ENCODE data around the gene SLC37A1.

- TF ChIP-seq RFX5 (IDR thresholded peaks at IDR 0.05; ENCODE audit: low read depth, low read length) = no peak
- no peak for TF ChIP-seq CBX2 (IDR thresholded peaks at IDR 0.05; ENCODE audit: insufficient read depth, low read length, poor library complexity, severe bottlenecking)
- no peak for TF ChIP-seq ATF3 (IDR thresholded peaks at IDR 0.05)
- no peak for TF ChIP-seq ATF3 (CRISPR knock-in tag; conservative IDR thresholded peaks at IDR 0.05)
- no peak for TF ChIP-seq CTCF (IDR thresholded peaks at IDR 0.05 in 2 of 3, conservative IDR thresholded peaks at IDR 0.05 in 1 of 3; ENCODE audit: insufficient read depth in 2 of 3, low read depth in 1 of 3, low read length in 3 of 3)
- TF ChIP-seq POLR2AphosphoS5 (IDR thresholded peaks at IDR 0.05; ENCODE audit: control insufficient read depth, insufficient read depth, low read depth, low read length) = no peak
- no peak for TF ChIP-seq SETDB1 (IDR thresholded peaks at IDR 0.05; ENCODE audit: low read length)
- no peak for TF ChIP-seq BRF1 (IDR thresholded peaks at IDR 0.05; ENCODE audit: borderline replicate concordance, extremely low read depth, insufficient read length)
- no peak for TF ChIP-seq ZBTB49 (CRISPR knock-in tag; IDR thresholded peaks at IDR 0.05; ENCODE audit: borderline replicate concordance)
- no peak for TF ChIP-seq FOXA1 (IDR thresholded peaks at IDR 0.05; ENCODE audit: borderline replicate concordance)
Observed at GRCh38 chr21:42568376-42568775, 54.7 kb downstream of the SLC37A1 start.

All from K562 (cell line).